Cerebellar cortex (tissue), 1 donor: ENCODE data around the gene B9D2.
"Not testable (repeated sequence)": the region's sequence is repeated elsewhere in the genome, so short reads cannot be mapped to it uniquely, and the experiment has no call there.

Experiments used
- DNase-seq: peaks from one replicate; pipeline ENCODE4 v3.0.0-alpha.2; 2015; ENCODE audit warnings: low spot score

Gene B9D2

GRCh38 chr19:41355035-41355434 lies 8.9 kb downstream of the B9D2 start:
- DNase-seq = no peak

GRCh38 chr19:41354343-41354953 lies 9.5 kb downstream of the B9D2 start:
- DNase-seq = no peak

GRCh38 chr19:41353466-41354342 lies 10.2 kb downstream of the B9D2 start, which contains the start of gene TGFB1:
Gene TGFB1 (minus strand): TSS chr19:41353922. CDS start chr19:41353044, 878 bp downstream.
- DNase-seq = peak; percentile 44

- no peak for DNase-seq
Measured at GRCh38 chr19:41352609-41353465, 11.1 kb downstream of the B9D2 start.

- DNase-seq = no peak
Measured at GRCh38 chr19:41352279-41352608, 11.7 kb downstream of the B9D2 start.

GRCh38 chr19:41351339-41352245 lies 12.4 kb downstream of the B9D2 start:
- DNase-seq = no peak

- DNase-seq = no peak
Measured at GRCh38 chr19:41350735-41351338, 13.1 kb downstream of the B9D2 start.

GRCh38 chr19:41346916-41347315 lies 17.0 kb downstream of the B9D2 start:
- DNase-seq = not testable (repeated sequence)

- DNase-seq = no peak
Measured at GRCh38 chr19:41344162-41344561, 19.8 kb downstream of the B9D2 start.

GRCh38 chr19:41341669-41342490 lies 22.1 kb downstream of the B9D2 start:
- no peak for DNase-seq

- DNase-seq = no peak
Measured at GRCh38 chr19:41339936-41340335, 24.0 kb downstream of the B9D2 start.

GRCh38 chr19:41335467-41335866 lies 28.5 kb downstream of the B9D2 start:
- DNase-seq = no peak

- DNase-seq = no peak
Measured at GRCh38 chr19:41334793-41335192, 29.2 kb downstream of the B9D2 start.

GRCh38 chr19:41332468-41332867 lies 31.5 kb downstream of the B9D2 start:
- DNase-seq = no peak

- DNase-seq = no peak
Measured at GRCh38 chr19:41332000-41332399, 31.9 kb downstream of the B9D2 start.

- DNase-seq = no peak
Measured at GRCh38 chr19:41330946-41331678, 32.8 kb downstream of the B9D2 start.

GRCh38 chr19:41330481-41330880 lies 33.5 kb downstream of the B9D2 start:
- no peak for DNase-seq

GRCh38 chr19:41328842-41329225 lies 35.1 kb downstream of the B9D2 start:
- DNase-seq = no peak

GRCh38 chr19:41328157-41328841 lies 35.6 kb downstream of the B9D2 start:
- DNase-seq = no peak
